DND-41 (cell line): ENCODE results near the gene GAREM2.

Experiments
- EZH2 ChIP-seq: IDR thresholded peaks from 3 replicates; pipeline ENCODE4 v1.6.1; 2012; ENCODE audit warnings: borderline replicate concordance, low read depth, mild to moderate bottlenecking, moderate library complexity, low read length, inconsistent platforms; ENCODE audit not compliant: severe bottlenecking
- TF ChIP-seq, protein P1 (sequence below): IDR thresholded peaks from 2 replicates; pipeline ENCODE4 v1.5.1; 2012; ENCODE audit warnings: borderline replicate concordance, low read length, moderate library complexity, mild to moderate bottlenecking; ENCODE audit not compliant: poor library complexity, severe bottlenecking; ENCODE audit errors: extremely low read depth

DNA sequence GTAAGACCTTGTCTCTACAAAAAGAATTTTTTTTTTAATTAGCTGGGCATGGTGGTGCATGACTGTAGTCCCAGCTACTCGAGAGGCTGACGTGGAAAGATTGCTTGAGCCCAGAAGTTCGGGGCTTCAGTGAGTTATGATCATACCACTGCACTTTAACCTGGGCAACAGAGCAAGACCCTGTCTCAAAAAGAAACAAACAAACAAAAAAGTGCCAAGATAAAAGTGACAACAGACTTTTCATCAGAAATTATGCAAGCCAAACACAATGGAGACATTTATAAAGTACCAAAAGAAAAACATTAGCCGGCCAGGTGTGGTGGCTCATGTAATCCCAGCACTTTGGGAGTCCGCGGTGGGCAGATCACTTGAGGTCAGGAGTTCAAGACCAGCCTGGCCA is 44.8 kb downstream of the GAREM2 start:
- TF ChIP-seq, protein P1, sequence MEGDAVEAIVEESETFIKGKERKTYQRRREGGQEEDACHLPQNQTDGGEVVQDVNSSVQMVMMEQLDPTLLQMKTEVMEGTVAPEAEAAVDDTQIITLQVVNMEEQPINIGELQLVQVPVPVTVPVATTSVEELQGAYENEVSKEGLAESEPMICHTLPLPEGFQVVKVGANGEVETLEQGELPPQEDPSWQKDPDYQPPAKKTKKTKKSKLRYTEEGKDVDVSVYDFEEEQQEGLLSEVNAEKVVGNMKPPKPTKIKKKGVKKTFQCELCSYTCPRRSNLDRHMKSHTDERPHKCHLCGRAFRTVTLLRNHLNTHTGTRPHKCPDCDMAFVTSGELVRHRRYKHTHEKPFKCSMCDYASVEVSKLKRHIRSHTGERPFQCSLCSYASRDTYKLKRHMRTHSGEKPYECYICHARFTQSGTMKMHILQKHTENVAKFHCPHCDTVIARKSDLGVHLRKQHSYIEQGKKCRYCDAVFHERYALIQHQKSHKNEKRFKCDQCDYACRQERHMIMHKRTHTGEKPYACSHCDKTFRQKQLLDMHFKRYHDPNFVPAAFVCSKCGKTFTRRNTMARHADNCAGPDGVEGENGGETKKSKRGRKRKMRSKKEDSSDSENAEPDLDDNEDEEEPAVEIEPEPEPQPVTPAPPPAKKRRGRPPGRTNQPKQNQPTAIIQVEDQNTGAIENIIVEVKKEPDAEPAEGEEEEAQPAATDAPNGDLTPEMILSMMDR: no peak
- TF ChIP-seq EZH2: no peak
